Activated CD4-positive, alpha-beta T cell treated with anti-CD3 and anti-CD28 coated beads, Interleukin-2, Interleukin-4, amounts not matched to agents 100 ng/mL and 50 ng/mL, durations not matched to agents 16 hours and 8 hours (primary cell): Measurements from ENCODE around the gene SYDE1.
A peak's percentile ranks its signal among the peaks of the same experiment; 100 is the strongest.
"Not testable (repeated sequence)": the region's sequence is repeated elsewhere in the genome, so short reads cannot be mapped to it uniquely, and the experiment has no call there.

Experiments
- DNase-seq: peaks from one replicate; pipeline ENCODE4 v3.0.0-alpha.2; 2020; ENCODE audit warnings: low spot score

Gene SYDE1

DNA sequence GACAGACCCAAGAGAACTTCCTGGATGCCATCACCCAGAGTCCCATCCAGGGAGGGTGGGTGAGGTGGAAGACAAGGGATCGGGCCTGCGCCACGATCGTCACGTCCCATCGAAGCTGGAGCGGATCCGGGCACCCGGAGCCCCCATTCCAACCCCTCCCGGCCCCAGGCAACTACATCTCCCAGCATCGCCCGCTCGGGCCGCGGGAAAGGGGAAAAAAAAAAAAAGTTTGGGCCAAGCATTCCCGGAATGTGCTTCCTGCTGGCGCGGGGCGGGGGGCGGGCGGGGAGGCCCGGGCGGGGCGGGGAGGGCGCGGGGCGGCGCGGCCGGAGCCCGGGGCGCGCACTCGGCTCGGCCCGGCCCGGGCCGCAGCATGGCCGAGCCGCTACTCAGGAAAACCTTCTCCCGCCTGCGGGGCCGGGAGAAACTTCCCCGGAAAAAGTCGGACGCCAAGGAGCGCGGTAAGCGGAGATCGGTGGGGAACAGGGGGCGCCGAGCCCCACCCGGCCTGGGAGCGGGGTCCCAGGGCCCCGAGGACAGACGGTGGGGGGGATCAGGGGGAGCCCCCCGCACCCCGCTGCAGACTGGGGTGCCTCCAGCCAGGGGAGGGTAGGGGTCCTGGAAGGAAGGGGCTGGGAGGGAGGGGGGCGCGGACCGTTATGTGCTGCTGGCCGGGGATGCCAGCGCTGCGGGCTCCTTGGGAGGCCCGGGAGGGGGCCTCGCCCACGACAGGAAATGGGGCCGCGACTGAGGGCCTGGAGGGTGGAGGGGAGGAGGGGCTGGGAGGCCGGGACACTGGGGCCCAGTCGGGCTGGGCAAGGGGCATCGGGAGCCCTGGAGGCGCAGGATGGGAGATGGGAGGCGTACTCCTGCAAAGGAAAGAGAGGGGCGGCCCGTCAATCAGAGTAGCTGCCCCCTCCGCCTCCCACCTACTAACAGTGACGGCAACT is at the start of gene SYDE1:
SYDE1 (plus strand) TSS at position 341 of the 950 bp plus-strand sequence; CDS start at position 374, 33 bp downstream.
- DNase-seq, result no peak

GRCh38 chr19:15062036-15062435 is 45.2 kb upstream of the SYDE1 start:
- no peak for DNase-seq

GRCh38 chr19:15070386-15070785 is 36.8 kb upstream of the SYDE1 start:
- not testable (repeated sequence) for DNase-seq

- DNase-seq, result no peak
Measured at GRCh38 chr19:15072930-15073647, 34.1 kb upstream of the SYDE1 start.

DNA sequence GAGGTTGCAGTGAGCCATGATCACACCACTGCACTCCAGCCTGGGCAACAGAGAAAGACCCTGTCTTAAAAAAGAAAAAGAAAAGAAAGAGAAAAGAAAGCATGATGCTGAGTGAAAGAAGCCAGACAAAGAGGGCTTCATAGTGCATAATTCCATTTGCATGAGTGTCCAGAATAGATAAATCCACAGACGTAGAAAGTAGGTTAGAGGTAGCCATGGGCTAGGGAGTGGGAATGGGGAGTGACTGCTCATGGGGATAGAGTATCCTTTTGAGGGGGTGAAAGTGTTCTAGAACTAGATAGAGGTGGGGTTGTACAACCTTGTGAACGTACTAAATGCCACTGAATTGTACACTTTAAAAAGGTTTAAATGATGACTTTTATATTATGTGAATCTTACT is 32.8 kb upstream of the SYDE1 start:
- no peak for DNase-seq

DNA sequence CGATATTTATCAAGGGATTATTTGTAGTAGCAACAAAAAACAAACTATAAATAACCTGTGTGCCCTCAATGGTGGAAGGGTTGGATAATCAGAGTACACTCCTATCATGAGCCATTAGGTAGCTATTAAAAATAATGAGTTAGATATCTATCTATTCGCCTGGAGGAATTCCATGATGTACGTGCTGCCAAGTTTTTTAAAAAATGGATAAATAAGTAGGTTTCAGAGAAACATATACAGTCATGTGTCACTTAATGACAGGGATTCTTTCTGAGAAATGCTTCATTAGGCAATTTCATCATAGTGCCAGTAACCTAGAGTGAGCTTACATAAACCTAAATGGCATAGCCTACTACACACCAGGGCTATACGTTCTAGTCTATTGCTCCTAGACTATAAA is 31.4 kb upstream of the SYDE1 start:
- no peak for DNase-seq

- DNase-seq, result not testable (repeated sequence)
Measured at GRCh38 chr19:15080002-15080401, 27.2 kb upstream of the SYDE1 start.

DNA sequence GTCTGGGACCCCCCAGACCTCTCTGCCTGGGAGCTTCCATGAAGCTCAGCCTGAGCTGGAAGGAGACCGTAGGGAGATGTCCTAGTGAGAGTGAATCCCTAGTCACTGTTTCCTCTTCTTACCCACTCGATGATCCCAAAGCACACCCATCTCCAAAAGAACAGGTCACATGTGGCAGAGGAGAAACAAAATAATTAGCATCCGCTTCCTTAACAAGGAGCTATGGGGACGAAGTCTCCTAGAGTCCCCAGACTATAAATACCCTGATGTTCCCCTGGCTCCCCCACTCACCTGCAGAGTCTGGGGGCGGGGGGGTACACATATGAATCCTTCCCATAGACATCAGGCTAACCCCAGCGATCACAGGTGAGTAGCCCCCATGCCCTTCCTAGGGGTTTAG is 25.3 kb upstream of the SYDE1 start, which contains the start of gene OR1I1:
OR1I1 (plus strand) TSS at position 301 of the 400 bp plus-strand sequence. CDS start 4,855 bp downstream, outside the sequence.
- no peak for DNase-seq

- DNase-seq, result no peak
Measured at GRCh38 chr19:15087182-15087581, 20.0 kb upstream of the SYDE1 start.

GRCh38 chr19:15091918-15092753 is 15.1 kb upstream of the SYDE1 start:
- peak; percentile 66 for DNase-seq

DNA sequence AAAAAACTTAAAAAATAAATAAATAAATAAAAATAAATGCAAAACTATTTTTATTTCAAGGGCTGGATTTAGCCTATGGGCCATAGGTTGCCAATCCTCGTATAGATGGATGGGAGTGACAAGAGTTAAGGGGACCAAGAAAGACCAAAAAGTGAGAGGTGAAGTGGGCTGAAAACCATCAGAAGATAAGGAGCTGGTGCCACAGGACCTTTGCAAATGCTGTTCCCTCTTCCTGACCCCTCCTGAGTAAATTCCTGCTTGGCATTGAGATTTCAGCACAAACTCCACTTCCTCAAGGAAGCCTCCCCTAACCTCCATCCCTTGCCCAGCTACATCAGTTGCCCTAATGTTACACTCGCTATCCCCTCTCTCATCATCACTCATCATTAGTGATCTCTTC is 14.2 kb upstream of the SYDE1 start:
- no peak for DNase-seq

DNA sequence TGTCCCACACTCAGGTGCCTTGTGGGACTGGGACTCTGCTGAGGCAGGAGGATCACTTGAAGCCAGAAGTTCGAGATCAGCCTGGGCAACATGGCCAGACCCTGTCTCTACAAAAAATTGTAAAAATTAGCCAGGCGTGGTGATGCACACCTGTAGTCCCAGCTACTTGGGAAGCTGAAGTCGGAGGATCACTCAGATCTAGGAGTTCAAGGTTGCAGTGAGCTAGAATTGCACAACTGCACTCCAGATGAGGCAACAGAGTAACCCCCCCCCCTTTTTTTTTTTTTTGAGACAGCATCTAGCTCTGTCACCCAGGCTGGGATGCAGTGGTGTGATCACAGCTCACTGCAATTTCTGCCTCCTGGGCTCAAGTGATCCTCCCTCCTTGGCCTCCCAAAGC is 11.0 kb upstream of the SYDE1 start:
- DNase-seq, result no peak

DNA sequence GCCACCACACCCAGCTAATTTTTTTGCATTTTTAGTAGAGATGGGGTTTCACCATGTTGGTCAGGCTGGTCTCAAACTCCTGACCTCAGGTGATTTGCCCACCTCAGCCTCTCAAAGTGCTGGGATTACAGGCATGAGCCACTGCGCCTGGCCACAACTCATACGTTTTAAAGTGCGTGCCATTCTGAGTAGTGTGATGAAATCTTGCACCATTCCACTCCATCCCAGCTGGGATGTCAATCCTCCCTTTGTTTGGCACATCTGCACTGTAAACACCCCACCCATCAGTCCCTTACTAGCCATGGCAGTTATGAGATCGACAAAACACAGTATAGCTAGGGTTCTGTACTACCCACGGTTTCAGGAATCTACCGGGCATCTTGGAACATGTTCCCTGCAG is 9.2 kb upstream of the SYDE1 start:
- not testable (repeated sequence) for DNase-seq

DNA sequence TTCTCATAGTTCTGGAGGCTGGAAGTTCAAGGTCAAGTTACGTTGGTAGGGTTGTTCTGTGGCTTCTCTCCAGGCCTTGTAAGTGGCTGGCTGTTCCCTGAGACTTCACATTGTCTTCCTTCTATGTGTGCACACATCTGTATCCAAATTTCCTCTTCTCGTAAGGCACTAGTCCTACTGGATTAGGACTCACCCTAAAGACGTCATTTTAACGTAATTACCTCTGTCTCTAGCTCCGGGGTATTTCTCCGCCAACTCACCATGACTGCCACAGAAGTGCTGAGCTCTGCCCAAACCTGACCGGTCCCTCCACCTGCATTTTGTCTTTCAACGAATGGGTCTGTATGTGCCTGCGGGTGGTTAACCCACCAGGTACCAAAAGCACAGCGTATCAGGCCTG is 8.7 kb upstream of the SYDE1 start:
- no peak for DNase-seq

GRCh38 chr19:15099017-15099582 is 8.1 kb upstream of the SYDE1 start:
- DNase-seq, result no peak

DNA sequence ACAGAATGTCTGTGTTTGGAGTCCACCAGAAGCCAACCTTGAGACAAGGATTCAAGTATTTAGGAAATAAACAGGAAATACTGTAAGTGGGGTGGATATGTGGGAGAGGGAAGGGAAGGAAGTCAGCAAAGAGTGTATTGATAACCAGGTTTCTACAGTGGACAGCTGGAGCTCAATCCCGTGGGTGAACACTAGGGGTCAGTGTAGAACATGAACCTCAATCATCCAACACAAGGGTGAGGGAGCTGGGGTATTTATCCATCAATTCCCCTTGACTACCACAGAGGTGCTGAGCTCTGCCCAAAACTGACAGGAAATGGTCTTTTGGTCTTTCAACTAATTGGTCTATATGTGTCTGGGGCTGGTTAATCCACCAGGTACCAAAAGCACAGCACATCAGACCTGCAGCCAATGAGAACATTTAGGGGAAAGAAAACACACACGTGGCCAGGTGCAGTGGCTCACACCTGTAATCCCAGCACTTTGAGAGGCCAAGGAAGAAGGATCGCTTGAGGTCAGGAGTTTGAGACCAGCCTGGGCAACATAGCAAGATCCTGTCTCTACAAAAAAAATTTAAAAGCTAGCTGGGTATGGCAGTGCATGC is 5.6 kb upstream of the SYDE1 start:
- peak; percentile 55 for DNase-seq

DNA sequence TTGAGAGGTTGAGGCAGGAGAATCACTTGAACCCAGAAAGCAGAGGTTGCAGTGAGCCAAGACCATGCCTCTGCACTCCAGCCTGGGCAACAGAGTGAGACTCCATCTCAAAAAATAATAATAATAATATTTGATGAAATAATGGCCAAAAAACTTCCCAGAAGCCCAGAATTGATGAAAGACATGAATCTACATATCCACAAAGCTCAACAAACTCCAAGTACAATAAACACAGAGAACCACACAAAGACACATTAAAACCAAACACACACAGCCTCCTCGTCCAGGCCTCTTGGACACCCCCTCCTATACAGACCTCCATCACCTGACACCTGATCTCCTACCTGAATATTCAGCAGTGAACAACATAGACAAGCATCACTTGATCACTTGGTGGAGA is 3.2 kb upstream of the SYDE1 start:
- no peak for DNase-seq

- no peak for DNase-seq
Measured at GRCh38 chr19:15104411-15104810, 2.8 kb upstream of the SYDE1 start.

- DNase-seq, result no peak
Measured at GRCh38 chr19:15105044-15105443, 2.2 kb upstream of the SYDE1 start.

- DNase-seq, result no peak
Measured at GRCh38 chr19:15108145-15108844, 1.1 kb downstream of the SYDE1 start.
